H9 (cell line): Measurements from ENCODE around the gene LRRK1. TPM values are rescaled to one million over a fixed set of nuclear protein-coding genes. Genes with fewer than 3 reads are reported as not detected.

Experiments used
- DNase-seq: peaks from one replicate; pipeline ENCODE4 v3.0.0-alpha.2; 2017
- H2AFZ ChIP-seq: one replicate; pipeline ENCODE4 v1.6.1; 2013; ENCODE audit warnings: mild to moderate bottlenecking, low read length, control low read depth, moderate library complexity
- H2AK5ac ChIP-seq: 2 replicates; pipeline ENCODE4 v1.6.1; 2013; ENCODE audit warnings: low read length, control low read depth, mixed read lengths; ENCODE audit not compliant: insufficient read length
- H2BK120ac ChIP-seq: one replicate; pipeline ENCODE4 v1.6.1; 2013; ENCODE audit warnings: low read depth, mild to moderate bottlenecking, low read length, control low read depth, inconsistent platforms; ENCODE audit not compliant: poor library complexity, severe bottlenecking
- H2BK12ac ChIP-seq: 2 replicates; pipeline ENCODE4 v1.6.1; 2013; ENCODE audit warnings: low read length, control low read depth, mixed read lengths, low read depth; ENCODE audit not compliant: insufficient read length
- H2BK15ac ChIP-seq: 2 replicates; pipeline ENCODE4 v1.6.1; 2013; ENCODE audit warnings: low read depth, low read length, control low read depth
- H2BK20ac ChIP-seq: one replicate; pipeline ENCODE4 v1.6.1; 2013; ENCODE audit warnings: low read depth, mild to moderate bottlenecking, low read length, control low read depth, inconsistent platforms; ENCODE audit not compliant: poor library complexity, severe bottlenecking
- H2BK5ac ChIP-seq: 2 replicates; pipeline ENCODE4 v1.6.1; 2013; ENCODE audit warnings: low read length, control low read depth, mixed read lengths; ENCODE audit not compliant: insufficient read length
- H3K14ac ChIP-seq: 2 replicates; pipeline ENCODE4 v1.6.1; 2013; ENCODE audit warnings: low read length, control low read depth; ENCODE audit not compliant: insufficient read depth
- H3K18ac ChIP-seq: 2 replicates; pipeline ENCODE4 v1.6.1; 2013; ENCODE audit warnings: low read depth, mild to moderate bottlenecking, mixed read lengths, low read length, control low read depth; ENCODE audit not compliant: insufficient read length
- H3K23ac ChIP-seq: 2 replicates; pipeline ENCODE4 v1.6.1; 2013; ENCODE audit warnings: low read length, control low read depth, mixed read lengths, low read depth; ENCODE audit not compliant: insufficient read length
- H3K23me2 ChIP-seq: 2 replicates; pipeline ENCODE4 v1.6.1; 2013; ENCODE audit warnings: low read depth, mild to moderate bottlenecking, mixed read lengths, low read length, control low read depth; ENCODE audit not compliant: insufficient read length, poor library complexity, severe bottlenecking
- H3K27ac ChIP-seq: 2 replicates; pipeline ENCODE4 v1.5.1; 2013; ENCODE audit warnings: low read length, control low read depth, mixed read lengths, low read depth; ENCODE audit not compliant: insufficient read length
- H3K27me3 ChIP-seq: 2 replicates; pipeline ENCODE4 v1.6.1; 2013; ENCODE audit warnings: low read length, control low read depth, inconsistent platforms; ENCODE audit not compliant: insufficient read depth
- H3K4ac ChIP-seq: 2 replicates; pipeline ENCODE4 v1.6.1; 2013; ENCODE audit warnings: low read depth, mild to moderate bottlenecking, control low read depth, inconsistent platforms, low read length, moderate library complexity
- H3K4me1 ChIP-seq: 2 replicates; pipeline ENCODE4 v1.6.1; 2013; ENCODE audit warnings: low read length, control low read depth, inconsistent platforms; ENCODE audit not compliant: insufficient read depth
- H3K4me2 ChIP-seq: 2 replicates; pipeline ENCODE4 v1.6.1; 2013; ENCODE audit warnings: low read length, control low read depth, mixed read lengths; ENCODE audit not compliant: insufficient read length, insufficient read depth
- H3K56ac ChIP-seq: 2 replicates; pipeline ENCODE4 v1.6.1; 2013; ENCODE audit warnings: low read depth, mild to moderate bottlenecking, mixed read lengths, low read length, control low read depth; ENCODE audit not compliant: insufficient read length
- H3K79me1 ChIP-seq: 2 replicates; pipeline ENCODE4 v1.6.1; 2013; ENCODE audit warnings: low read depth, mild to moderate bottlenecking, moderate library complexity, low read length, control low read depth, inconsistent platforms; ENCODE audit not compliant: insufficient read depth, poor library complexity, severe bottlenecking
- H3K79me2 ChIP-seq: 2 replicates; pipeline ENCODE4 v1.6.1; 2013; ENCODE audit warnings: low read length, control low read depth, inconsistent platforms; ENCODE audit not compliant: insufficient read depth
- H3K9ac ChIP-seq: 2 replicates; pipeline ENCODE4 v1.6.1; 2013; ENCODE audit warnings: low read length, control low read depth, mixed read lengths; ENCODE audit not compliant: insufficient read length; ENCODE audit errors: extremely low read depth
- H3K9me3 ChIP-seq: one replicate; pipeline ENCODE4 v1.6.1; 2013; ENCODE audit warnings: low read depth, low read length, inconsistent platforms; ENCODE audit not compliant: control insufficient read depth
- H3T11ph ChIP-seq: one replicate; pipeline ENCODE4 v1.6.1; 2013; ENCODE audit warnings: mild to moderate bottlenecking, low read length, control low read depth, inconsistent platforms
- H4K20me1 ChIP-seq: one replicate; pipeline ENCODE4 v1.6.1; 2013; ENCODE audit not compliant: control insufficient read depth, insufficient read length, insufficient read depth
- H4K5ac ChIP-seq: 2 replicates; pipeline ENCODE4 v1.6.1; 2013; ENCODE audit warnings: low read depth, mild to moderate bottlenecking, mixed read lengths, low read length, control low read depth; ENCODE audit not compliant: insufficient read length
- H4K8ac ChIP-seq: replicated peaks from 2 replicates; pipeline ENCODE4 v1.6.1; 2013; ENCODE audit warnings: low read length, control low read depth, mixed read lengths, low read depth; ENCODE audit not compliant: insufficient read length
- H4K91ac ChIP-seq: 2 replicates; pipeline ENCODE4 v1.6.1; 2013; ENCODE audit warnings: low read depth, mild to moderate bottlenecking, moderate library complexity, mixed read lengths, low read length, control low read depth; ENCODE audit not compliant: insufficient read length
- H3K27ac Mint-ChIP-seq, 3 experiments: 2 replicates in 2 of 3; 3 replicates in 1 of 3; pipeline ENCODE4 v1.8.0; 2020 to 2021; ENCODE audit warnings: mixed read lengths in 3 of 3, mild to moderate bottlenecking in 1 of 3, moderate library complexity in 1 of 3
- H3K27me3 Mint-ChIP-seq: 2 replicates; pipeline ENCODE4 v1.8.0; 2021; ENCODE audit warnings: low read depth, mild to moderate bottlenecking, moderate library complexity, mixed read lengths
- H3K36me3 Mint-ChIP-seq, 3 experiments: 2 replicates in 2 of 3; 3 replicates in 1 of 3; pipeline ENCODE4 v1.8.0; 2020 to 2021; ENCODE audit warnings: low read depth in 3 of 3, mixed read lengths in 3 of 3; ENCODE audit not compliant: insufficient read depth in 1 of 3
- H3K4me1 Mint-ChIP-seq, 2 experiments: 2 replicates each; pipeline ENCODE4 v1.8.0; 2020; ENCODE audit warnings: mixed read lengths in 2 of 2
- H3K4me3 Mint-ChIP-seq, 2 experiments: 2 replicates in 1 of 2; 3 replicates in 1 of 2; pipeline ENCODE4 v1.8.0; 2020 to 2021; ENCODE audit warnings: mild to moderate bottlenecking in 2 of 2, mixed read lengths in 2 of 2, moderate library complexity in 1 of 2
- H3K9me3 Mint-ChIP-seq, 2 experiments: 2 replicates in 1 of 2; 3 replicates in 1 of 2; pipeline ENCODE4 v1.8.0; 2020; ENCODE audit warnings: mild to moderate bottlenecking in 2 of 2, mixed read lengths in 2 of 2, moderate library complexity in 1 of 2
- whole genome bisulfite sequencing: extraction: QIAGEN DNeasy Blood & Tissue Kit; methylation state at CpG from one replicate; pipeline ENCODE4 v1.1.7; 2013; ENCODE audit warnings: missing lambda C conversion rate, low lambda C conversion rate, mixed read lengths; ENCODE audit not compliant: insufficient read length; ENCODE audit errors: extremely low coverage; 5-methylcytosine and 5-hydroxymethylcytosine counted together
- total RNA-seq: library from RNA; stranded (reverse); gene quantifications from 2 replicates; pipeline ENCODE4 v1.2.1, GENCODE V29; 2021
- TF ChIP-seq, protein P1 (sequence below): fragments of 200-600 bp; sonication (generic); conservative IDR thresholded peaks from 3 replicates; pipeline ENCODE4 v1.8.0; 2021; ENCODE audit warnings: antibody characterized with exemption, mild to moderate bottlenecking

LRRK1 gene
- total RNA-seq, 1 experiment from 2014 or later: 4.0 TPM

DNA sequence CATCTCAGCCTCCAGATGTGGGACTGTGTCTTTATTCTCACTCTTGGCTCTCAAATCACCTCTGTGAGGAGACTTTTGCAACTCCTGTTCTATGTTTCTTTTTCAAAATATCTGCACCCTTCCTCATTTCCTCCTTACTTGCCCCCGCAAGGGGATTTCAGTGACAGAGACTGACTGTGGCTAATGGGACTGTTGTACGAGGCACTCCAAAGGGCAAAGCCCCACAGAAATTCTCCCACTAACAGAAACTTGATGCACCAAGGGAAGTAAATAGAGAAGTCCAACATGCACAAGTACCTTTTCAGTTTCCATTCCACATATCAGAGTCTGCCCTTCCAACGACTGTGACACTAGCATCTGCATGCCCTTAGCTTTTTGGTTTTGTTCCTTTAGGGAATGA, 69.7 kb downstream of the LRRK1 start:
- Histone ChIP-seq H2AFZ (no peak overlapping the region), H4K8ac (no peak overlapping the region), H3K27me3 (no peaks in the 10 kb centered on the region), H3K9me3 (no peaks in the 10 kb centered on the region), H3K27ac (no peak overlapping the region), H2BK20ac (no peak overlapping the region), H3K4me2 (no peak overlapping the region), H3K14ac (no peak overlapping the region), H4K20me1 (no peaks in the 10 kb centered on the region), H3K4me1 (no peaks in the 10 kb centered on the region), H3K23me2 (no peaks in the 10 kb centered on the region), H3K23ac (no peak overlapping the region), H3T11ph (no peak overlapping the region), H3K79me2 (no peaks in the 10 kb centered on the region), H4K5ac (no peak overlapping the region), H3K56ac (no peak overlapping the region), H2BK120ac (no peak overlapping the region), H2BK5ac (no peak overlapping the region), H3K4ac (no peak overlapping the region), H4K91ac (no peak overlapping the region), H3K18ac (no peak overlapping the region), H3K79me1 (no peaks in the 10 kb centered on the region), H2BK15ac (no peak overlapping the region), H2BK12ac (no peak overlapping the region), H2AK5ac (no peak overlapping the region), H3K9ac (no peak overlapping the region)
- Mint-ChIP-seq H3K9me3 (no peaks in the 10 kb centered on the region; a peak in 1 of 5 replicates), H3K27me3 (peaks cover 8% of the 10 kb centered on the region), H3K4me3 (no peak overlapping the region), H3K27ac (peak overlapping the region in 1 of 3 experiments; percentile 31; a peak in 1 of 7 replicates), H3K4me1 (peaks cover 14 to 16% of the 10 kb centered on the region in 2 experiments), H3K36me3 (no peaks in the 10 kb centered on the region)
- no peak for DNase-seq
- TF ChIP-seq, protein P1, sequence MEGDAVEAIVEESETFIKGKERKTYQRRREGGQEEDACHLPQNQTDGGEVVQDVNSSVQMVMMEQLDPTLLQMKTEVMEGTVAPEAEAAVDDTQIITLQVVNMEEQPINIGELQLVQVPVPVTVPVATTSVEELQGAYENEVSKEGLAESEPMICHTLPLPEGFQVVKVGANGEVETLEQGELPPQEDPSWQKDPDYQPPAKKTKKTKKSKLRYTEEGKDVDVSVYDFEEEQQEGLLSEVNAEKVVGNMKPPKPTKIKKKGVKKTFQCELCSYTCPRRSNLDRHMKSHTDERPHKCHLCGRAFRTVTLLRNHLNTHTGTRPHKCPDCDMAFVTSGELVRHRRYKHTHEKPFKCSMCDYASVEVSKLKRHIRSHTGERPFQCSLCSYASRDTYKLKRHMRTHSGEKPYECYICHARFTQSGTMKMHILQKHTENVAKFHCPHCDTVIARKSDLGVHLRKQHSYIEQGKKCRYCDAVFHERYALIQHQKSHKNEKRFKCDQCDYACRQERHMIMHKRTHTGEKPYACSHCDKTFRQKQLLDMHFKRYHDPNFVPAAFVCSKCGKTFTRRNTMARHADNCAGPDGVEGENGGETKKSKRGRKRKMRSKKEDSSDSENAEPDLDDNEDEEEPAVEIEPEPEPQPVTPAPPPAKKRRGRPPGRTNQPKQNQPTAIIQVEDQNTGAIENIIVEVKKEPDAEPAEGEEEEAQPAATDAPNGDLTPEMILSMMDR: no peak
- no CpG with 5 or more reads among the region's 3 CpGs for WGBS
